GM06990 (cell line): ENCODE results near the gene JAZF1.

Experiments used
- DNase-seq: peaks from one replicate; pipeline ENCODE4 v3.0.0-alpha.2; 2011; ENCODE audit not compliant: insufficient read length; ENCODE audit errors: extremely low read depth
- H3K27me3 ChIP-seq: replicated peaks from 2 replicates; pipeline ENCODE4 v1.6.0; 2011; ENCODE audit warnings: low read length; ENCODE audit not compliant: control insufficient read depth, insufficient read depth
- H3K36me3 ChIP-seq: 2 replicates; pipeline ENCODE4 v1.5.1; 2011; ENCODE audit warnings: low read length; ENCODE audit not compliant: control insufficient read depth, insufficient read depth
- H3K4me3 ChIP-seq: replicated peaks from 2 replicates; pipeline ENCODE4 v1.5.1; 2011; ENCODE audit warnings: low read depth, mild to moderate bottlenecking, control low read depth, low read length
- TF ChIP-seq, protein P1 (sequence below): IDR thresholded peaks from 2 replicates; pipeline ENCODE4 v1.5.1; 2011; ENCODE audit warnings: low read length, control low read depth, mild to moderate bottlenecking, inconsistent platforms; ENCODE audit not compliant: insufficient read depth, poor library complexity, severe bottlenecking

Gene JAZF1

DNA sequence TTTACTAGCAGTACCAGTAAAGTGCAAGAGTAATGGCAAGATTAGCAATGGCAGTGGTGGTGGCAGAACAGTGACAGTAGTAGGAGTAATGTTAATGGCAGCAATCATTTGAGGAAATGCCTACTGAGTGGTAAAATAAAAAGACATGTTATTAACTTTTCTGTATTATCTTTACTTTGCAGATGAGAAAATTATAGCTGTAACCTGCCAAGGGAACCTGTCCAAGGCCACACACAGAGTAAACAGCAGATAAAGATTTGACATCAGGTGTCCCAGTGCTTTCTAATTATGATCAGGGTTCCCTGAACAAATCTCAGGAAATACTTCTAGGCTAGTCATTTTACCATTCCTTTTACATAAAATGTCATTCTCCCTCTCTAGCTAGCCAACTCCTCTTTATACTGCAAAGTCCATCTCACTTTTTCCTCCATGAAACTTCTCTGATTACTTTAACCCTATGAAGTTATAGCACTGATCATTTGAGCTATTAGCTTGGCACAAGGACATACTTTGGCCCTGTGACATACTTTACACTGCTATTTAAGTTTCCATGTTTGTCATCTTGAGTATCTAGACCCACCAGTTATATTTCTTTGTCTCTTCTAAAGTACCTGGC, 221.6 kb downstream of the JAZF1 start:
- Histone ChIP-seq H3K27me3 (no peaks in the 10 kb centered on the region), H3K4me3 (no peak overlapping the region), H3K36me3 (no peaks in the 10 kb centered on the region)
- TF ChIP-seq, protein P1, sequence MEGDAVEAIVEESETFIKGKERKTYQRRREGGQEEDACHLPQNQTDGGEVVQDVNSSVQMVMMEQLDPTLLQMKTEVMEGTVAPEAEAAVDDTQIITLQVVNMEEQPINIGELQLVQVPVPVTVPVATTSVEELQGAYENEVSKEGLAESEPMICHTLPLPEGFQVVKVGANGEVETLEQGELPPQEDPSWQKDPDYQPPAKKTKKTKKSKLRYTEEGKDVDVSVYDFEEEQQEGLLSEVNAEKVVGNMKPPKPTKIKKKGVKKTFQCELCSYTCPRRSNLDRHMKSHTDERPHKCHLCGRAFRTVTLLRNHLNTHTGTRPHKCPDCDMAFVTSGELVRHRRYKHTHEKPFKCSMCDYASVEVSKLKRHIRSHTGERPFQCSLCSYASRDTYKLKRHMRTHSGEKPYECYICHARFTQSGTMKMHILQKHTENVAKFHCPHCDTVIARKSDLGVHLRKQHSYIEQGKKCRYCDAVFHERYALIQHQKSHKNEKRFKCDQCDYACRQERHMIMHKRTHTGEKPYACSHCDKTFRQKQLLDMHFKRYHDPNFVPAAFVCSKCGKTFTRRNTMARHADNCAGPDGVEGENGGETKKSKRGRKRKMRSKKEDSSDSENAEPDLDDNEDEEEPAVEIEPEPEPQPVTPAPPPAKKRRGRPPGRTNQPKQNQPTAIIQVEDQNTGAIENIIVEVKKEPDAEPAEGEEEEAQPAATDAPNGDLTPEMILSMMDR: no peak
- no peak for DNase-seq

DNA sequence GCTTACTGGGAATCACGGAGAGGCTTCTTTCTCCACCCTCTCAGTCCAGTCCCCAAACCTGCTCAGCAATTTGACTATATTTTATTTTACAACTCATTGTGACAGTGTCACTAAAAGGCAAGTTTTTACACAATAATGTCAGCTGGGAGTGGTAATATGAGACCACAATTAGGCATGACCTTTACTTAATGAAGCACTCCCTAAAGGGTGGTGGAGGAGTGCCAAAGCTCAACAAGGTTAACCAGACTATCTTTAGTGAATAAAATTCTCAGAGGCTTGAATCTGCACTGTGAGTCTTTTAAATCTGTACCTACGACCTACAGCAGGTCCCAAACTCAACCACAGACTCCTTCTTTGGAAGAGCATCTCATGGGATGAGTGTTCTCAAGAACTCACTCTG, 225.0 kb downstream of the JAZF1 start:
- TF ChIP-seq, protein P1: no peak
- DNase-seq: no peak
- no peak overlapping the region for H3K4me3 ChIP-seq
- no peaks in the 10 kb centered on the region for H3K36me3 ChIP-seq
- H3K27me3 ChIP-seq: no peaks in the 10 kb centered on the region

DNA sequence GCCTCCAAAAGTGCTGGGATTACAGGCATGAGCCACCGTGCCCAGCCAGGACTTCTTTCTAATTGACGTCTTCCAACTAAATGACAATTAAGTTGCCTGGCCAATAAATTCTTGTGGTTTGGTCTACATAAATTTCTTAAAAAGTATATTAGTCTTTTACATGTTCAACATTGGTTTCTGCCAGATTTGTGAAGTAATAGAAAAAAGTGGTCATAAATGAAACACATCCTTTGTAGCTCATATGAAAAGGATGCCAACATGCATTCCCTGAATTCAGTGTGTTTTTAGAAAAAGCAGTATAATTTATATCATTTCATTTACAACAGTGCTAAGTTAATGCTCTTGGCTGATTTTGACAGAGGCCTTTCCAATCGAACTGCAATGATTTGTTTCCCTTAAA, 225.6 kb downstream of the JAZF1 start:
- Histone ChIP-seq H3K36me3 (no peaks in the 10 kb centered on the region), H3K4me3 (no peak overlapping the region), H3K27me3 (no peaks in the 10 kb centered on the region)
- DNase-seq: no peak
- TF ChIP-seq, protein P1: no peak

DNA sequence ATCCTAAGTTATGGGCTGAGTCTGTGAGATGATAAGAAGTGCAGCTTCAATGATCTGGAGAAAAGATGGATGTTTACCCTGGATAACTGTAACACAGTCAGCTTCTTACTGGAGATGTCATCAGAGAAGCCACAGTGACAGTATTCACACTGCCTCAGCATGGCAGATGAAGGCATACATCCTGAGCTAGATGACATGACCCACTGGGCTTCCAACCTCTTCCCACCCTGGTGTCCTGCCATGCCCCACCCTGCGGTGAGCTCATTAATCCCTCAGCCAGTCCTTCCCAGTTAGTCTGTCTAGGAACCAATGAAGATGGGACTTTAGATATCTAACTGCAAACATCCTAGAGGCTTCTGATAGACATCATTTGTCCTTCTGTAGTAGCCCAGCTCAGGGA, 226.8 kb downstream of the JAZF1 start:
- DNase-seq: no peak
- Histone ChIP-seq H3K27me3 (no peaks in the 10 kb centered on the region), H3K36me3 (no peaks in the 10 kb centered on the region), H3K4me3 (no peak overlapping the region)
- TF ChIP-seq, protein P1: no peak

DNA sequence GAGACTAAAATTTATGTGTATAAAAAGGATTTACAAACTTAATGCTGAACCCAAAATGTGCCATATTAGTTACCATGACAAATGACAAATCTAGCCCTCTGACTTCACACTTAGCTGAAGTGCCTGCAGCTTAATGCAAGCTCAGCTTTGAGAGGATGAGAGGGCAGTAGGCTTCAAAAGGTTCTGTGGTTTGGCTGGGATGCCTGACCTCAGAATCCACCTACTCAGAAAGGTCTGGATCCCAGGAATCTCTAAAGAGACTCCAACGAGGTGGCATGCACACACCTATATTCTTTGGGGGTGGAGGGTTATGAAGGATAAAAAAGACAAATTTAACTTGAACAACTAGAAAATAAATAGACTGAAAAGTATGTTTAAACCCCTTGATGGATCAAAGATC, 227.2 kb downstream of the JAZF1 start:
- Histone ChIP-seq H3K36me3 (no peaks in the 10 kb centered on the region), H3K4me3 (no peak overlapping the region), H3K27me3 (no peaks in the 10 kb centered on the region)
- no peak for DNase-seq
- TF ChIP-seq, protein P1: no peak
